LoVo (cell line): Measurements from ENCODE around the gene ATP12A.

Experiments
- DNase-seq: peaks from one replicate; pipeline ENCODE4 v3.0.0-alpha.2; 2016; ENCODE audit warnings: low spot score

Gene ATP12A

GRCh38 chr13:24680258-24680920 lies at the start of gene ATP12A:
TSS of gene ATP12A (plus strand) at chr13:24680408. CDS start at chr13:24680744, 336 bp downstream.
- DNase-seq: no peak

DNA sequence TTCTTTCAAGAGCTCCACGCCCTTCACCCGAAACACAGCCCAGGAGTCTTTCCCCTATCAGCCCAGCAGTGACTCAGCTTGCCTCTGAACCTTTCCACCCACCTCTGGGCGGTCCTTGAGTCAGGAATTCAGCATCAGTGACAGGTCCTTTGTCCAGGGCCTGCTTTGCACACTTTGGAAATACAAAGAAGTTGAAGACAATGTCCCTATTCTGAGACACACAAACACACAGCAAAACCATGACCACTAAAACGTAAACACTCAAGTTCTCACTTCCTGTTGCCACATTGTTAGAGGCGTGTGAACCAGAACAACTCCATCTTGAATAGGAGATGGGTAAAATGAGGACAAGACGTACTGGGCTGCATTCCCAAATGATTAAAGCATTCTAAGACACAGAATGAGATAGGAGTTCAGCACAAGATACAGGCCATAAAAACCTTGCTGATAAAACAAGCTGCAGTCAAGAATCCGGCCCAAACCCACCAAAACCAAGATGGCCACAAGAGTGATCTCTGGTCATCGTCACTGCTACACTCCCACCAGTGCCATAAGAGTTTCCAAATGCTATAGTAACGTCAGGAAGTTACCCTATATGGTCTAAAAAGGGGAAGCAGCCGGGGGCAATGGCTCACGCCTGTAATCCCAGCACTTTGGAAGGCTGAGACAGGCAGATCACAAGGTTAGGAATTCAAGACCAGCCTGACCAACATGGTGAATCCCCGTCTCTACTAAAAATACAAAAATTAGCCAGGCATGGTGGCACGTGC lies 49.2 kb upstream of the ATP12A start:
- peak; percentile 10 for DNase-seq

DNA sequence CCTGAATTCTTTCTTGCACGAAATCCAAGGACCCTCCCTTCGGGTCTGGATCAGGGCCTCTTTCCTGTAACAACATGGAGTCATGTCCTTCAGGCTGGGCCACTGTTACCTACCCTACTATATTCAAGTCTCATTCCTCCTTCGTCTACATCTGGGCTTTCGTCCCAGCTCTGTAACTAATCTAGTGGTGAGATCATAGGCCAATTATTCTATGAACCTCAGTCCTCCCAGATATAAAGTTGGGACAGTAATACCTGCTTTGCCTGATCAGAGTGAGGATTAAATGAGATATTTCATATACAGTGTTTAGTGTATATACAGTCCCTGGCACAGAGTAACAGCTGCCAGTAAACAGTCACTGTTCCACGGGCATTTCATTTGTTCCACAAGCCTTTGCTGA lies 48.3 kb upstream of the ATP12A start:
- no peak for DNase-seq

DNA sequence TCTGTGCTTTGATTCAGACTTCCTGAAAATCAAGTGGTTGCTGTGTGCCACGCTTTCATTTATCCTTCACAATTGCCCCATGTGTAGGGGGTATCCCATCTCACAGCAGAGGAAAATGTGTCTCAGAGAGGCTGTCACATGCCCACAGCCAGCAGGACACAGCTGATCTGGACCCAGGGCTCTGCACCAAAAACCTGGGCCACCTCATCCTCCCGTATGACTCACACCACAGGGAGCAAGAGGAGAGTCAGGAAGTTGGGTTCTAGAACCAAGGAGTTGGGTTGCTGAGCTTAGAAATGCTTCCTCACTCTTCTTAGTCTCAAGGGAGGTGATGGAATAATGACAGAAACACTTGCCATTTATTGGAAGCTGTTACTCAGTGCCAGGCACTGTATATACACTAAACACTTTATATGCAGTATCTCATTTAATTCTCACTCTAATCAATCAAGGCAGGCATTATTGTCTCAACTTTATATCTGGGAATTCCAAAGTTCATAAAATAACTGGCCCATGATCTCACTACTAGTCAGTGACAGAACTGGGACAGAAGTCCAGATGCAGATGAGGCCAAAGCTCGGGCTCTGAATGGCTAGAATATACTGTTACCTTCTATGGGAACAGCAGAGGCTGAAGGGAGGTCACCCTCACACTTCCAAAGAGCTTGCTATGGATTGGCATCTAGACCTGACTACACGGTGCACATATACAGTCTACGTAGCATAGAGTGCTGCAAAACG lies 47.7 kb upstream of the ATP12A start:
- no peak for DNase-seq

GRCh38 chr13:24636776-24637175 lies 43.4 kb upstream of the ATP12A start:
- DNase-seq: no peak

GRCh38 chr13:24638096-24638495 lies 42.1 kb upstream of the ATP12A start:
- no peak for DNase-seq

DNA sequence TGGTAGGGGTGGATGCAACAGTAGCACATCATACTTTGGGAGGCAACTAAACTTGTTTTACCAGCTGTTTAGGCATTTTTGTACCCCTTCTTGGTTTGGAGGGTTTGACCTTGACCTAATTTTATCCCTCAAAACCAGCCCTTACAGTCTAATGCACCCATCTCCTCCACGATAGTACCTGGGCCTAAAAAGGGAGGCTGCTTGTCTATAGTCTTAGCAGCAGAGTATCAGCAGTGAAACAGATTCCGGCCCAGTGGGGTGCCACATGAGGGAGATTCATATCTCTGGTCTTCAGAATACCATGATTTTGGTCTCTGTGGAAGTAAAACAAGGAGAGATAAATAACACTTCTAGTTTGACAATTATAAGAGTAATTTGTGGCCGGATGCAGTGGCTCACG lies 39.5 kb upstream of the ATP12A start:
- no peak for DNase-seq

- no peak for DNase-seq
Observed at GRCh38 chr13:24642219-24642618, 38.0 kb upstream of the ATP12A start.

GRCh38 chr13:24644036-24644435 lies 36.2 kb upstream of the ATP12A start:
- DNase-seq: peak; percentile 21

- no peak for DNase-seq
Observed at GRCh38 chr13:24648271-24648670, 31.9 kb upstream of the ATP12A start.

GRCh38 chr13:24648983-24649687 lies 31.1 kb upstream of the ATP12A start:
- no peak for DNase-seq

- peak; percentile 33 for DNase-seq
Observed at GRCh38 chr13:24649688-24650043, 30.5 kb upstream of the ATP12A start.

DNA sequence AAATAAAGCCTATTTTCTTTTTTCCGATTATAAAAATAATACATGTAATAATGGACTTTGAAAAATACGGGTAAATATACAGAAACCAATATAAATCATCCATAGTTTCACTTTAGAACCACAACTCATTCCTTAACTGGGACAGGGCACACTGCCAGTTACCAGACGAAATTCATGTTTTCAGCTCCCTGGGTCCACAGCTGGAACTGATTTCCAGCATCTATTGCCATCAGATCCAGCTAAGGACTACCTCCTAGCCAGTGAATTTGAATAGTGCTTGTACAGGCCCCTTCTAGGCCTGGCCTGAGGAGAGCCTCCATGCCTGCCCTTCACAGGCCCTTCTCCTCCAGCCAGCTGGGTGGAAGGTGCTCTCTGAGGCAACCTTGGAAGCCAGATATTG lies 30.0 kb upstream of the ATP12A start:
- no peak for DNase-seq

DNA sequence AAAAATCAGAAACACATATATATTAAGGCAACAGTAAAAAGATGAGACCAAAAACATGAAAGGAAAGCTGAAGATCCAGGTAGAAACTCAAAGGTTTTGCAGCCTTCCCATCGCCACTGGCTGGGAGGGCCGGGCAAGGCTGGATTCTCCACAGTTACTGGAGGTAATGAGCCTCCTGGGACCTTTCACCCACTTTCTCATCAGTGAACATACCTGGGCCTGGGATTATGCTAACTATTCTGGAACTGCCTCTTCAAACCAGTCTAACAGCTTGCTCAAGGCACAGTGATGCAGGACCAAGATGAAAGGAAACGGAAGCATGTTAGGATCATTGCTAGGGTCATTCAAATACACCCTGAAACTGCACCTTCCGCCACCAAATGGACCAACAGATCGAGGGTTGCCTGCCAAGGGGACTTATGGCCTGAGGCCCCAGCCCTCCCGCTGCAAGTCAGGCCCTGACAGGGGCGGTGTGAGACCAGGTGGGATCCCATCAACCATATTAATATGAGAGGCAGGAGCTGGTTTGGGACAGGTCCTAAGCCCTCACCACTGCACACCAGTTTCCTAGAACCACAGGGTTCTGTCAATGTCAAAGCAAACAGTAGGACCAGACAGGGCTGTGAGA lies 28.4 kb upstream of the ATP12A start:
- DNase-seq: peak; percentile 48

DNA sequence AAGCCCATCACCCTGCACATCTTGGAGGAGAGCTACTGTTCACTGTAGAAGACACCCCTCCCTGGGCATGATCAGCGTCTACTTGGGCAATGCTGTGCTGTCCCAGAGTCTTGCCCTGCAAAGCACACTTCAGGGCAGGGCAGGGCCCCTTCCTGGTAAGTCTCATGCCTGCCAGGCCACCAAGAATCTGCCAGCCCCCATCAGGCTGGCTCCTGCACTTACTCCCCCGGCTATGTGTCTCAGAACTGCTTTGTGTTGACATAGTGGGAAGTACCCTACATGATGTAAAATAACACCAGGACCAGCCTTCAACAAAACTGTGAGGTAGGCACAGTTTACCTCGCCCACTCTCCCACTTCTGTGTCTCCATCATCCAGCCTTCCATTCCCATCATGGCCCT lies 27.8 kb upstream of the ATP12A start:
- DNase-seq: no peak

GRCh38 chr13:24654741-24655140 lies 25.5 kb upstream of the ATP12A start:
- no peak for DNase-seq

- DNase-seq: no peak
Observed at GRCh38 chr13:24659239-24659638, 21.0 kb upstream of the ATP12A start.

DNA sequence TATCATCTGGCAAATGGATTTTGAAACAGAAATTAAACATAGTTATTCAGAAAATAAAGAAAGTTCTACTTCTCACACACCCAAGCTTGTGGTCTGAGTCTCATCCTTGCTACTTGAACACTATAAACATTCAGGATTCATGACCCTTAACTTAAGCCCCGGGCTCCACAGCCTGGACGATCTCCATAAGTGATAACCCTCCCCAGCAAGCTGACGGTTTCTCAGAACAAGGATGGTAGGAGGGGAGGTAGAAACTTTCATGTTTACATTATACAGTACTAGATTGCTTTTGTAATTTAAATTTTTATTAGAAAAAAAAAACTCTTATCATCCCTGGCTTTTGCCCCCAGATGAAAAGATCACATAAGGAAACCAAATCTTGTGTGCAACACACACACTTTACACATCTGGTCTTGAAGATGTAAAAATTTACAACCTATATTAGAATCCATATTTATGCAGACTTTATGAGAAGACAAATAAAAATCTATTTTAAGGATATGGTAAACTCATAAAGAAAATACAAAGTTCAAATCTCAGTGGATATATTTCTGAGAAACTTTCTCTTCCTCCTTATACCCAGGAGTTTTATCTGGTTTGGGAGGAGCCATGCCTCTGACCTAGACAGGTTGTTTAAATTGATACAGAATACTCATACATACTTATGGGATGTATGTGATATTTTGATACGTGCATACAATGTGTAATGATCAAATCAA lies 20.0 kb upstream of the ATP12A start:
- peak; percentile 30 for DNase-seq

DNA sequence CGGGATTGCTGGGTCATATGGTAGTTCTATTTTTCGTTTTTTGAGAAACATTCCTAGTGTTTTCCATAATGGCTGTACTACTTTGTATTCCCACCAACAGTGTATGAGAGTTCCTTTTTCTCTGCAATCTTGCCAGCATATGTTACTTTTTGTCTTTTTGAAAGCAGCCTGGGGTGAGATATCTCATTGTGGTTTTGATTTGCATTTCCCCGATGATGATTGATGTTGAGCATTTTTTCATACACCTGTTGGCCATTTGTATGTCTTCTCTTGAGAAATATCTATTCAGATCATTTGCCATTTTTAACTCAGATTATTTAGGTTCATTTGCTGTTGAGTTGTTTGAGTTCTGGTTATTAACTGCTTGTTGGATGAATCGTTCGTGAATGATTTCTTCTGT lies 18.5 kb upstream of the ATP12A start:
- DNase-seq: no peak

DNA sequence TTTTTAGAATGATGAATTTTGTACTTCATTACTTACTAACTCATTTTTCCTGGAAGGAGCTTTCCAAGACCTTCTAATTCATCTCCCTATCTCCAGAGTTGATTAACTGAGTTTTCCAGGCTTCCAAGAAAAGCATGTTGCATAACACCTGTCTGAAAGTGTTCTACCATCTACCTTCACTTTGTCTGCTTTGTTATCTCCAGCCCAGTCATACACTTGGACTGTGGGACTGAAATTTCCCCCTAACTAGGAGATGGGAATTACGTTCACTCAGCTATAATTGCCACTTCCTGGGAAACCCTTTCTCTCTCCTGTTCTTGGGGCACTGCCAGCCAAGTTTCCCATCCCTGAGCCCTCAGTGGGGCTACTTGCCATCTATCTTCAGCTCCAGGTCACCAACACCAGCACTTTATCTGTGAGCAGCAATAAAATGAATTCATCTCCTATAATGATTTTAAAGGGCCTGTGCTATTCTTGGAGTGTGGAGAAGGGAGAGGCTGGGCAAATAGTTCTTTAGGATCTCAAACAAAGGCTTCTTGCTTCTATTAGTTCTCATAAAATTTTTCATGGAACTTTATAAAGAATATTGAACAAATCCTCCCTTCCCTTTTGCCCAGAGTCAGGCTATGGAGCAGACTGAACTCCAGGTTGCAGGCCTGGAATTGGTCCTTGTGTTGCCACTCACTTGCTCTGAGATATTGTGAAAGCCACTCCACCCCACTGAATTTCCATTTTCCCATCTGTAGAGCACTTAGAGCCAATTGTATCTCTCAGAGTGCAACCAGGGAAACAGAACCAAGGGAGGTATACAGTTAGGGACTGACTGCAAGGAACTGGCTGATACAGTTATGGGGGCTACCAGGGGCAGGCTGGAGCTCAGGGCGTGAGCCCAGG lies 17.8 kb upstream of the ATP12A start:
- DNase-seq: no peak

DNA sequence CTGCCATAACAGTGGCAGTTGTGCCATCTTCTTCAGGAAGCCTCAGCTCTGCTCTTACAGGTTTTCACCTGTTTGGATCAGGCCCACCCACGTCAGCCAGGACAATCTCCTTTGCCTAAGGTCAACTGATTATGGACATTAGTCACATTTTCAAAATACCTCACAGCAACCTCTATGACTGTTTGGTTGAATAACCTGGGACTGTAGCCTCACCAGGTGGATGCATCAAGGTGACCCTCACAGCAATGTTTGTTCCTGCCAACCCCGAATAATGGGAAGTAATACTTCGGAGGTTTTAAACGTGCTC lies 17.2 kb upstream of the ATP12A start:
- no peak for DNase-seq
